Activated effector memory CD4-positive, alpha-beta T cell treated with anti-CD3 and anti-CD28 coated beads, Interleukin-2, amount 50 U/mL, for 16 hours (primary cell): ENCODE data around the gene HOXC10.
A peak's percentile ranks its signal among the peaks of the same experiment; 100 is the strongest.

ENCODE experiments used
- DNase-seq: peaks from one replicate; pipeline ENCODE4 v3.0.0-alpha.2; 2020

Gene HOXC10

DNA sequence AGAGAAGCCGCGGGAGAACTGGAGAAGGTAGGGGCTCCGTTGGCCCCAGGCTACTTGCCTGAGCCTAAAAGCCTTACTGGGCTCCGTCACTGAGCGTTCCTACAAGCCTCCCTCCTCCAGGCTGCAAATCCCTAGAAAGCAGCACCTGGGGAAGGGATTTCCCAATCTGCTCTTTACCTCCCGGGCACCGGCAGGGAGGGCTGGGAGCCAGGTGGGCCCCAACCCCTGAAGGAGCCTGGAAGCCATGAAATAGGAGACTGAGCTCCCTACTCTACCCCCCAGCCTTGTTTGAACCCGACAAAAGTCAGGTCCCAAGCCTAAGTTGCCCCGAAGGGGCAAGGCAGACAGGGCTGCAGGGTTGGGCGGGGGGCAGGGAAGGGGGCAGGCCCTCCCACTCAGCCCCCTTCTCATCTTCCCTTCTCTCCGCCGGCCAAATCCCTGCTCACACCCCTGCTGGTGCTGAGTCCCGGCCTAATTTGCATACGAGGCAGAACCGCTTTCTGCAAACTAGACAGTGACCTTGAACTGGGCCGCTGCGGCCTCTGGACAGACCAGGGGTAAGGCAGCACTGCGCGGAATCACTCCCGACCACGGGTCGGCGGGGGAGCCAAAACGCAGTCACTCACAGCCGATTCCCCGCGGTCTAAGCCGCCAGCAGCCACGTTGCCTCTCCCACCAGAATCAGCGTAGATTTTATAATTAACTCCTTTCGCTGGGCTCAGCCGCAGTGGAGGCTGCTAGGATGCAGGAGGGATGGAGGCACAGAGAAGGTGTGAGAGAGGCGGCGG is 34.0 kb upstream of the HOXC10 start:
- DNase-seq, result no peak

DNA sequence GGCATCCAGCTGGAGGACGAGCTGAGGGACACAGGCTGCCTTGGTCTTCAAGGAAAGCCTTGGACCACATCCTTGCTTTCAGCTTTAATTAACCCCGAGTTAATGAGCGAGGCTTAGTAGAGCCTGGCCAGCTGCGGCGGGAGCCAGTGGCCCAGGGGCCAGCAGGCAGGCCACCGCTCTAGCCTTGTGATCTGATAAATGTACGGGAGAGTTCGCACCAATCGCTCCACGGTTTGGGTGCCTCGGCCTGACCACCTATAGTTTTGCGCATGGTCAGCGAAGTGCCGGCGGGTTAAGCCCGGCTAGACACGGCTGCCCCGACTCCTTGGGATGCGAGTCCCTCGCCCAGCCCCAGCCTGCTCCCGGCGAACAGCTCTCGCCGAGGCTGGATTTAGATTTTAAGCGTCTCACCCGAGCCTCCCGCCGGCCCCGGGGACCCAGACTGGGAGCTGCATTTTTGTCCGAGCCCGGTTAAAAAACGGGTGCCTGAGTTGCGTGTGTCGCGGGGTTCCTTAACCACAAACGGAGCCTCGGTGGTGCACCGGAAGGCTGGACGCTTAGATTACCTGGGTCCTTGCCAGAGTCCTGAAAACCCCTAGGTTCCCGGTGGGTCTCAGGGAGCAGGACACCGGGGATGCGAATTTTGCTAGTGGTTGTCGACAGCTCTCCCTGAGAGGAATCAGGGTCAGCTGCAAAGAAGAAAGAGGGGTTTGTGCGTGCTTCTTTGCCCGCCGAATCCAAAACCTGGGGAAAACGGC is 33.2 kb upstream of the HOXC10 start:
- DNase-seq, result no peak

DNA sequence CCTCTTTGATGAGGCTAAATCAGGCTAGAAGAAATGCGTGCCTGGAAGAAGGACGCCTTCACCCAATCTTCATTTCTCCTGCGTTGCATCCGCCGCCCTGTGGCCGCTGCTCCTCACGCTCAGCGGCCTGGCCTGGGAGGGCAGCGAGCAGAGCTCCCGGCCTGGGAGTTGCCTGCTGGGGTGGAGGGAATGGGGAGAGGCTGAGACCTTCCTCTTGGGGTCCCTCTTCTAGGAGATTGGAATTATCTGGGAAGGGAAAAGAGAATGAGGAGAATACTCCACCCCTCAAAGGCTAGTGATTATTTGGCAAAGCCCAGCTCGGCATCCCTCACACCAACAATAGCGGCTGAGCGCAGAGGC is 32.6 kb upstream of the HOXC10 start:
- DNase-seq, result peak; percentile 49

DNA sequence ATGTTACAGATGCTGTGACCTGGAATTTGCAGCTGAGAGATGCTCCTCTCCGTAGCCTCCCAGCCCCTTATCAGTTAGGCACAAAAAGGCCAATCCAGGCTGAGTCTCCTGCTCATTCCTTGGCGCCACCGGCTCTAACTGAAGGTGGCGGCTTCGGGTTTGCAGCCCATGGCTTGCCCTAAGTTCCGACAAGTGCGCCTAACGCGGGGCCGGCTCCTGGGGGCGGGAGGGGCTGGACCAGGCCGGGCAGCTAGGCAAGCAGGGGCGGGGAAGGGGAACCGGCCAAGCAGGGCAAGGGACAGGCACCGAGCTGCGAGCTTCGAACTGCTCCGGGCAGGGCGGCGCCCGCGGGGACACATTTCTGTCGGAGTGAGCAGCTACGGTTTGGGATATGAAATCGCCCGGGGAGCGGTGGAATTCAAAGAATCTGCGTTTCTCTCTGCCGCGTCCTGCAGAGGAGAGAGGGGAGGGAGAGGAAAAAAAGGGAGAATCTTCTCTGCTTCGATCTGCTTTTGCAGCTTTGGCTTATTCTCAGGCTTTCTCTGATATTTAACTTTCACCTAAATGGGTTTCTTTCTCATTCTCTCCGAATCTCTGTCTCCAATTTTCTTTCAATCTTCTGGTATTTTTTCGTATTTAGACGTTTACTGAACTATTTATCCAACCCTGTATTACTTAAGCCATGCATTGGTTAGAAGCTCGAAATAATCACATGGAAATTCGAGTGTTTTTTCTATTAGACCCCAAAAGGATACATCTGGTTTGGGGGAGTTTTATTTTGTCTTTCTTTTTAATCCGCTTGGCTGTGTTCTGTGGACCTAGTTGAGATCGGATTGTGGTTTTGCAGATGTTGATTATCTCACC is 31.8 kb upstream of the HOXC10 start:
- DNase-seq, result no peak

DNA sequence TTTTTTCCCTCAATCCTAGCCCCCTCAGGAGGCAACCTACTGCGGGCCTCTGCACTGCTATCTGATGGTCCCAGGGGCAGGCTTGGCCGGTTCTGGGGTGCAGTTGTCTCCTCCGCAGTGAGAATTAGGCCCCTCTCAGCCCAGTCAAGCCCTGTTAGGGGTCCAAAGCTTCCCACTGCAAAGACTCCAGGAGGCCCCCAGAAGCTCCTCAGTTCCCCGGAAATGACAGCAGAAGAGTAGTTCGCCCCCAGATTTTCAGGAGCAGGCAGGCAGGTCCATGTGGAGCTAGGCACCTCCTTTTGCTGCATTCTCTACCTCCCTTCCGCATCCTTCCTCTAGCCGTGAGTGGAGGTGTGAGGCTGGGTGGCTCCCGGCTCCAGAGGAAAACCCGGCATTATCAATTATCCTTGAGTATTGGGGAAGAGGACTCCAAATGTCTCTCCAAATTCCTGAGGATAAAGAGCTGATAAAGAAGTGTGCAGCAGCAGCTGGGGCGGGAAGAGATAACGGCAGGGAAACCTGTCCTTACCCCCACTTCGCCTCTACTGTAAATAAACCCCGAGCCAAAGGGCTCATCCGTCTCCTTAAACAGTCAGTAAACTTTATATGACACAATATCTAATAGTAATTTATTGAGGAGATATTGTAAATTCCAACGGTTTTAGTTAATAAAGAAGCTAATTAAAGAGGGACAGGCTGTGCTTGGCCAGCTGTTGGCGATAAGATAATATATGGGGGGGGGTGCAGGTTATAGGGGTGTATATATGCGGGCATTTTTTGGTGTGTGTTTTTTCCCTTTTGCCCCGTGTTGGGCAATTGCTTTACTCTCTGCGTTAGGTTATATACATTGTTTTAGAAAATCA is 30.9 kb upstream of the HOXC10 start:
- DNase-seq, result peak; percentile 56

DNA sequence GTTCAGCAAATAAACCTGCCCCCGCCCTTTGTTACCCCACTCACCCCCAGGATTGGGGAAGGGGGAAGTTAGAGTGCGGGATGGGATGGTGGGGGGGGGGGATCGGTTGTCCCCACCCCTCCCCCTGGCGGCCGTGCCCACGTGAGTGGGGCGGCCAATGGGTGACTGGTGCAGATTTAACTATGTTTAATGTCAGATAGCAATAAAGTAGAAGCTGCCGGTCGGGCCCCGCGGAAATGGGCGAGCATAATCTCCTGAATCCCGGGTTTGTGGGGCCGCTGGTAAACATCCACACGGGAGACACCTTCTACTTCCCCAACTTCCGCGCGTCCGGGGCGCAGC is 30.3 kb upstream of the HOXC10 start, which contains the start of gene HOXC12:
TSS of gene HOXC12 (plus strand) at position 210 of the 342 bp plus-strand sequence. CDS start at position 237, 27 bp downstream.
- no peak for DNase-seq

DNA sequence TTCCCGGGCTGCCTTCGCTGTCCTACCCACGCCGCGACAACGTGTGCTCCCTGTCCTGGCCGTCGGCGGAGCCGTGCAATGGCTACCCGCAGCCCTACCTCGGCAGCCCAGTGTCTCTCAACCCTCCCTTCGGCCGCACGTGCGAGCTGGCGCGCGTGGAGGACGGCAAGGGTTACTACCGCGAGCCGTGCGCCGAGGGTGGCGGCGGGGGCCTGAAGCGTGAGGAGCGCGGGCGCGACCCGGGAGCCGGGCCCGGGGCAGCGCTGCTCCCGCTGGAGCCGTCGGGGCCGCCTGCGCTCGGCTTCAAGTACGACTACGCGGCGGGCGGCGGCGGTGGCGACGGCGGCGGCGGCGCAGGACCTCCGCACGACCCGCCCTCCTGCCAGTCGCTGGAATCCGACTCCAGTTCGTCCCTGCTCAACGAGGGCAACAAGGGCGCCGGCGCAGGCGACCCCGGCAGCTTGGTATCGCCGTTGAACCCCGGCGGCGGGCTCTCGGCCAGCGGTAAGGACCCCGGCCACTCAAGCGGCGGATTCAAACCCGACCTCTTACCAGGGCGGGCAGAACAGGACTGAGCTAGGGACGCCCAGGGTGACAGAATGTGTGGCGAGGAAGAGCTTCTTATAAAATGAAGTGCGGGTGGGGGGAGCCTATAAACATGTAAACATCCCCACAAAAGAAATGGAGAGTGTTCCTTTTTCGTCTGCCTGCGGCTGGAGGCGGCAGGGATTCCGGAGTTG is 29.7 kb upstream of the HOXC10 start:
- no peak for DNase-seq

DNA sequence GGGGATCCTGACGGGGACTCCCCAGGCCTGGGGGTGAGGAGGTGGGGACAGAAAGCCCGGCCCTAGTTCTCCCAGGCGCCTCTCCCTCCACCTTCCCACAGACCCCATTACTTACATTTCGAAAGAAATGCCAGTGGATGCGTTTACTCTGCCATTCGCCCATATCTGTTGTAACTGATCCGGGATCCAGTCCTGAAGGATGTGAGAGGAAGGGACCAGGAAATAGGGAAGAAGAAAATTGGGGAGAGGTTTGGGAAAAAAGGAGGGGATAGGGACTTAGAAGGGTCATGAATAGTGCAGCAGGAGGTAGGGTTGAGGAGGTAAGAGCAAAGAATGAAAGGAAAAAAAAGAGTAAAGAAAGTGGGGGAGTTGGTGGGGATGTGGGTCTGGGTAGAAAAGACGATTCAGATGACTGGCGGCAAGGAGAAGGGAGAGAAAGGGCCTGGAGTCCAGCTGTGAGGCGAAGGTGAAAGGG is 29.1 kb upstream of the HOXC10 start:
- DNase-seq, result no peak

DNA sequence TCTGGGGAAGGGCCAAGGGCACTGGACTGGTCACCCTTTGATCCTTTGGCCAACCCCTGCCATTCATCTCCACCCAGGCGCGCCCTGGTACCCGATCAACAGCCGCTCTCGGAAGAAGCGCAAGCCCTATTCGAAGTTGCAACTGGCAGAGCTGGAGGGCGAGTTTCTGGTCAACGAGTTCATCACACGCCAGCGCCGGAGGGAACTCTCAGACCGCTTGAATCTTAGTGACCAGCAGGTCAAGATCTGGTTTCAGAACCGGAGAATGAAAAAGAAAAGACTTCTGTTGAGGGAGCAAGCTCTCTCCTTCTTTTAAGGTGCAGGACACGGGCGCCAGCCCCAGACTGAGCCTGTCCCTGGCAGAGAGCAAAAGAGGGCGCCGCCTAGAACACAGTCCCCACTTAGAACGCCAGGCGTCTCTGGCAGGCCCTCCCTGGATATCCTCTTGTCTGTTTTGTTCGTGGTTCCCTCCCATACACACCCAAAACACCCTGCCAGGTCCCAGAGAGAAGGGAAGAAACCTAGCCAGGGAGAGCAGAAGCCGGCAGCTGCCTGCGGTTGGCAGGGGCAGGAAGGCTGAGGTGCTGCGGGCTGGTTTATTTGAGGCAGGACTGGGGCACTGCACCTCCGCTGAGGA is 28.6 kb upstream of the HOXC10 start:
- no peak for DNase-seq

DNA sequence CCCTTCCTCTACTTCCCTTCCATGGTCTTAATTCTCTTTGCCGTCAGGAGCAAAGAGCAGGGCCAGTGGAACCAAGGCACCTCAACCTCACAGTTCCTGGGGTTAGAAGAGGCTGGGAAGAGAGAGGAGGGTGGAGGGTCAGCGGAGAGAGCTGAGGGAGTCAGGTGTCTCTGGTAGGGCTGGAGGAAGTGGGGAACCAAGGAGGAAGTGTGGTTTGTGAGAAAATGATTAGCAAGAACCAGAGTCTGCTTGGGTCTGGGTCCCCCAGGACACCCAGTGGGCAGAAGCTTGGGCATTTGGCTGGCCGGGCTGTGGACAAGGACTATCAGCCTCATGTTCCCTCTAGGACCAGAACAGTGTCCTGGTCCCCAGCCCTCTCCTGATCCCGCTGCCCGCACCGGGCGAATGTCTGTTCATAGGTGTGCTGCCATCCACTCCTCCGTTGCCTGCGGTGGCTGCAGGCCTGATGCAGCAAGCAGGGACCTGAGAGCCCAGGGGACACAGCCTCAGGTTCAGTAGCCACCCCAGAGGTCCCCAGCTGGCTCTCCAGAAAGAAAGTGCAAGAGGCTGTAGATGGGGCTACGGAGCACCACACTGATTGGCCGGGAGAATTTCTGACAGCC is 27.9 kb upstream of the HOXC10 start:
- DNase-seq, result no peak

DNA sequence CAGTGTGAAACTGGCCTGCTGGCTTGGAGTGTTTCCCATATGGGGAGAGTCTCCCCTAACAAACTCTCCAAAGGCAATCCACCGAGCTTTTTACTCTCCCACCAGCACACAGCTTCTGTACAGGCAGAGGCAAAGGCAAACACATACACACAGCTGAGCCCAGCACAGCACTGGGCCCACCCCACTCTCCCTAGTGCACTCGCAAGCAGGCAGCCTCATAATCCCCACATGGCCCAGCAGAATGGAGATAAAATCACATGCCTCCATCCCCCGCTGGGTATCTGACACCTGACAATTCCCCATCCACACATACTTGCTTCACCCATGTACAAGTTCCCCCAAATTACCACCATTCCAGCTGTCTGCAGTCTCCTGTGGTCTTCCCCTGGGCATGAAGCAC is 26.8 kb upstream of the HOXC10 start:
- no peak for DNase-seq

DNA sequence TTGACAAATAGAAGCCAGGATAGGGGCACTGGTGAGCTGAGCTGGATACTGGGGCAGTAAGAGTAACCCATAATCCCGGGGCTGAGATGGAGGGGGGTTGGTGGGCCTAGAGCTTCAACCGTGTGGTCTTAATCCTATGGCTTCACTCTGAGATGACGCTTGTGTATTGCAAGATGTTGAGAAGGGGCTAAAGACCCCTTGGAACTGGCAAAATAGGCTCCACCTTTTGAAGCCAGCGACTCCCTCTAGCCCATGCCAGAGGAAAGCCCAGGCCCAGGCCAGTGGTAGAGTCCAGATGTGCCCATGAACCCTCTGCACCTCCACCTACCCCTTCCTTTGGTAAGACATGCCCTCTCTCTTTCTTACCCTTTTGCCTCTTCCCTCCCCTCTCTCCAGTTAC is 25.6 kb upstream of the HOXC10 start:
- no peak for DNase-seq

DNA sequence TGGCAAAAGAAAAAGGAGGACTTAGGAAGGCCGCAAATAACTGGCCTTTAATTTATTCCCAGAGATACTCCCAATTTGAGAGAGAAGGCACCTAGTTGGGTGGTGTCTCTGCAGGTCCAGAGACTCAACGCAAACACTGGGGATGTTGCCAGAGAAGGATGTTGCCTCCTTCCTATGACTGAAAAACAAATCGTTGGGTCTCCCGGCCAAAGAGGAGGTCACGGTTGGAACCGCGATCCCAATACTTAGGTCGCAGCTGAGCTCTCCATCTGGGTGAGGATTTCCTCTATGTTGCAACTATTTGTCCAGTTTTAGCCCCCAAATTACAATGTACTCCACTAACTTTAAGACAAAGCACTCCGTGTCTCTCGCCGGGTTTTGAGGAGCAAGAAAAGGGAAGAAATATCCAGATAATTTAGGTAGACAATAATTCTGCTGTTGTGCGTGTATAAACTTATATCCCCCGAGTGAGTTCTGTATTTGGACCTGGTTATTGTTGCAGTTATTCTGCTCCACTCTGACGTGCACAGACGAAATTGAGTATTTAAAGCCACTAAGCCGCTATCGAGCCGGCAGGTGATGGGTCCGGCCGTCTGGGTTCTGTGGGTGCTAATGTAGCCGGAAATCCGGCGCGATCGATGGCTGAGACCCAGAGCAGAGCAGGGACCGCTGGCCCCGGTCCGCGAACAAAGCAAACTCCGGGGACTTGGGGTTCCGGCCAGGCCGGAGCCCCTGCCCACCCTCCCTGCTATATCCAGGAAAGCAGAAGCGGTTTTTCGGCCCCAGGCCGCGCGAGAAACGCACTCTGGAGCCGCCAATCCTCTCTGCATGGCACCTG is 24.5 kb upstream of the HOXC10 start:
- DNase-seq, result no peak

DNA sequence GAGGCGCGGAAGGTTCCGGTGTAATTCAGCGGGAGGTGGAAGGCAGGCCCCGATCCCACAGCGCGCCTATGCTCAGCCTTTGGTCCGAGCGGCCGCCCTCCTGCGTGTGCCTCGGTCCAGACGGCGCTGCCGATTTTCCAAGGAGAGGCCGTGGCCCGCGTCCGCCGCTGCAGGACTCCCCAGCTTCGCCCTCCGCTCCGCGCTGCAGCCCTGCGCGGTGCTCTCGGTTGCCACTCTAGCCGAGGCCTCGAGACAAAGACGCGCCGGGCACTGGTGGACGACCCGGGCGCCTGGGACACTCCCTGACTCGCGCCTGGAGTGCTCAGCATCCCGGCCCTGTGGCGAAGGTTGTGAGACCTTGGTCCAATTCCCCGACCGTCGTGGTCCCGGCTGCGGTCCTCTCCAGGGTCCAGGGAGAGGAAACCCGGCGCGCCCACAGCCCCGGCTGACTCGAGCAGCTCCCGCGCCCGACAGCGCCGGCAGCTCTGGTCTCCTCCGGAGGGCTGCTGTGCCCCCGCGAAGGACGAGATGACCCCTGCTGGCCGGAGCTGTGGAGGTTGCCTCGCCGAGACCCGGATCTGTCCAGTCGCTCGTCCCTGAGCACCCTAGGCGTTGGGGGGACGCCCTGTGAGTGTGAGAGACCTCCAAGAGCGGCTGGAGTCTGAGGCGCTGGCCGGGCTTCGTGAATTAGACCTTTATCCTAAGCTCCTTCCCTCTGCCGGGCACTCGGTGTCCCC is 23.8 kb upstream of the HOXC10 start:
- no peak for DNase-seq

DNA sequence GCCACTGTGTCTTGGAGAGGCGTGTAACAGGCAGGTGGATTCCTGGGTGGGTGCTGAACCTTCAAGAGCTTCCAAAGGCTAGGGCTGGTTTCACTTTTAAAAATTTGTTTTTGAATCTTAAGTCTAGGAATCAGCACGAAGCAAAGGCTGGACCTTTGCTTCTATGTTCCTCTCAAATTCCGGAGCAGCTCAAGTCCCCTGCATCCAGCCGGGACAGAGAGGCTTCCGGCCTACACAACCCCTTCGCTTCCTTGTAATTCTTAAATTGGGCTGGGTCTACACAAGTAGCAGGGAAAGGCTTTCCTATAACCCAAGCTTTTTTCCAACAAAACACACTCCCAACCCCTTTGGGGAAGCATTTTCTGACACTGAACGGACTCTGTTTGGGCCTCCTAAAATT is 21.9 kb upstream of the HOXC10 start:
- DNase-seq, result no peak

DNA sequence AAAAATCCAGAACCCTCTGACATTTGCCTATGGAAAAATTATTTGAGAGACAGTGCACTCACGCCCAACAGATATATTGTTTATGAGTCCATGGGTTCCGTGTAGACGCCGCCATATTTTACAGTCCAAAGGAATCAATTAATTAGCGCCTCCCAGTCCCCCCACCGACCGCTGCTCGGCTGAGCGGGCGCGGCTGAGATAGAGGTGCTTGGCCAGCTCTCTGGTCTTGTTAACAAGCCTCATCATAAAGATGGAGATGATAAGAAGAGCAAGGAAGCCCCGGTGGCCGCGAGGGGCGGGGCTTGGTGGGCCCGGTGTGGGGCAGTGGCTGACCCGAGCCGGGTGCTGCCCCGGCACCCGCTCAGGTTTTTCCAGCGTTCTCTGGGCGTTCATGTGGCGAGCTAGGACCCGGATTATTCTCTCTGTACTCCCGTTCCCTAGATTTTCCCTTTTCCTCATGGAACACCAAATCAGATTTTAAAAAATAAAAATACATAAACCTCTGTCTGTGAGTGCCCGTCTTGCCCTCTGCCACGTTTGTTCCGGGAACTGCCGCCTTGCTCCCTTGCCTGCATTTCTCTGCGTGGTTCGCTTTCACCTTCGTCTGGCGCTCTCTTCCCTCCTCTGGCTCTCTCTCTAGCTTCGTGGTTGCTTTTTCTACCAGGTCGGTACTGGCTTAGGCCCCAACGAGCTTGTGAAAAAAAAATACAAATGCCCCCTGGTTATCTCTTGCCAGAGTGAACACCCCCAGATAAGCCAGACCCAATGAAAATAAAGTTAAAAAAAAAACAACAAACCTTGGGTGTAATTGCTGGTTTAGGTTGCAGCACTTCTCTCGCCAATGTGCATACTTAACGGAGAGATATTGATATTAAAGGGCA is 21.3 kb upstream of the HOXC10 start:
- no peak for DNase-seq

DNA sequence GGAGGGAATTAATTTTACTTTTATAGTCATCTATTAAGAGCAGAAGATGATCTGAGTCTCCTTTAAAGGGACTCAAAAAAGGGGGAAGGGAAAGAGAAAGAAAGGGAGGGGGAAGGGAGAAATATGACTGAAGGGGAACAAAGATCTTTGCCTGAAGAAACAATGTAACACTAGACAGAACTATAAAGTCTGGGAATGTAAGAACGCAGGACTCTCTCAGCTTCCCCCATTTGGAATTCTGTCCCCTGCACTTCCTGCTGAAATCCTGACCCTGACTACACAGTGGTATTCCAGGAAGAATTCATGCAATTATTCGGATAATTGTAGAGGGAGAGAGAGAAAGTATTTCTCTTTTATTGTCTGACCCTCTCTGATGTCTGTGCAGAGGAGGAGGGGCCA is 20.6 kb upstream of the HOXC10 start:
- DNase-seq, result no peak
